Uterus (tissue), 2 donors: ENCODE measurements around the gene ADORA2A.

Source experiments
- CTCF ChIP-seq, 4 experiments: fragments of 200-600 bp in 2 of 4; fragments of 450-650 bp in 2 of 4; sonication (generic) in 2 of 4; IDR thresholded peaks; one replicate each; pipeline ENCODE4 v1.5.1; 2016 to 2019; ENCODE audit warnings: antibody characterized with exemption in 4 of 4, mild to moderate bottlenecking in 2 of 4, moderate library complexity in 1 of 4
- POLR2A ChIP-seq, 2 donors: fragments of 450-650 bp; IDR thresholded peaks; one replicate each; pipeline ENCODE4 v1.6.1; 2016; ENCODE audit warnings: antibody characterized with exemption in 2 of 2, mild to moderate bottlenecking in 1 of 2, moderate library complexity in 1 of 2

- no peak for TF ChIP-seq POLR2A (IDR thresholded peaks at IDR 0.05)
- TF ChIP-seq CTCF (IDR thresholded peaks at IDR 0.05) = no peak
These were observed 6.5 kb downstream of the ADORA2A start for GRCh38 chr22:24433828-24434470.
